IMR-90 (cell line): ENCODE data around the gene FNBP1. TPM values are rescaled to one million over a fixed set of nuclear protein-coding genes. Genes with fewer than 3 reads are reported as not detected.

Experiments
- ATAC-seq: fragments of 200-7000 bp; cut with Tn5 transposase; 2 replicates; pipeline ENCODE4 v1.9.1; 2020; ENCODE audit warnings: low read depth, mild to moderate bottlenecking, moderate library complexity
- BruUV-seq: library from RNA; stranded (reverse); fragments of 400-500 nt; replicated peaks from 2 replicates; lab custom pipeline; 2021; lab: Mats Ljungman, UMichigan
- CTCF ChIA-PET: fragments of 300-600 bp; formaldehyde crosslinking; extraction: SDS; loops from one replicate; lab custom pipeline; 2021; ENCODE audit warnings: antibody characterized with exemption; lab: Yijun Ruan, JAX
- POLR2A ChIA-PET: fragments of 300-600 bp; sonication (Branson Sonifier 250); formaldehyde crosslinking; loops from one replicate; lab custom pipeline; 2022; ENCODE audit warnings: antibody characterized with exemption; ENCODE audit not compliant: unreplicated experiment; lab: Charles Lee
- DNase-seq: peaks from one replicate; pipeline ENCODE4 v3.0.0; 2013
- H2AFZ ChIP-seq: replicated peaks from 2 replicates; pipeline ENCODE3; 2013; ENCODE audit warnings: low read length, mild to moderate bottlenecking; ENCODE audit not compliant: poor library complexity
- H2AK5ac ChIP-seq: 2 replicates; pipeline ENCODE4 v1.6.1; 2013; ENCODE audit warnings: low read depth, low read length, inconsistent platforms
- H2AK9ac ChIP-seq: replicated peaks from 2 replicates; pipeline ENCODE3; 2013; ENCODE audit warnings: mild to moderate bottlenecking, low read depth, low read length, moderate library complexity; ENCODE audit not compliant: poor library complexity
- H2BK120ac ChIP-seq: 2 replicates; pipeline ENCODE4 v1.6.1; 2013; ENCODE audit warnings: low read depth, low read length, inconsistent platforms
- H2BK15ac ChIP-seq: 3 replicates; pipeline ENCODE4 v1.6.1; 2013; ENCODE audit warnings: low read depth, low read length, inconsistent platforms
- H2BK20ac ChIP-seq: 2 replicates; pipeline ENCODE4 v1.6.1; 2013; ENCODE audit warnings: low read depth, mild to moderate bottlenecking, inconsistent platforms, low read length, moderate library complexity
- H2BK5ac ChIP-seq: 2 replicates; pipeline ENCODE4 v1.6.1; 2013; ENCODE audit warnings: mild to moderate bottlenecking, low read depth, low read length, inconsistent platforms; ENCODE audit not compliant: poor library complexity, severe bottlenecking
- H3K14ac ChIP-seq: replicated peaks from 2 replicates; pipeline ENCODE4 v1.6.1; 2013; ENCODE audit warnings: low read depth, low read length, inconsistent platforms
- H3K18ac ChIP-seq: 2 replicates; pipeline ENCODE4 v1.6.1; 2013; ENCODE audit warnings: low read depth, low read length, control low read depth
- H3K23ac ChIP-seq: 2 replicates; pipeline ENCODE4 v1.6.1; 2013; ENCODE audit warnings: low read depth, low read length, inconsistent platforms
- H3K27ac ChIP-seq: 2 replicates; pipeline ENCODE4 v1.5.1; 2013; ENCODE audit warnings: mild to moderate bottlenecking, control low read depth, low read length; ENCODE audit not compliant: insufficient read depth
- H3K27me3 ChIP-seq: 2 replicates; pipeline ENCODE4 v1.6.1; 2013; ENCODE audit warnings: low read length; ENCODE audit not compliant: control insufficient read depth, insufficient read depth
- H3K36me3 ChIP-seq: 2 replicates; pipeline ENCODE4 v1.6.1; 2013; ENCODE audit warnings: low read length, mixed read lengths; ENCODE audit not compliant: control insufficient read depth, insufficient read depth
- H3K4ac ChIP-seq: 2 replicates; pipeline ENCODE4 v1.6.1; 2013; ENCODE audit warnings: low read depth, low read length, inconsistent platforms
- H3K4me1 ChIP-seq: 2 replicates; pipeline ENCODE4 v1.6.1; 2013; ENCODE audit warnings: low read length, mixed read lengths; ENCODE audit not compliant: control insufficient read depth, insufficient read depth
- H3K4me2 ChIP-seq: 2 replicates; pipeline ENCODE4 v1.6.1; 2013; ENCODE audit warnings: low read depth, mild to moderate bottlenecking, control low read depth, low read length, moderate library complexity
- H3K4me3 ChIP-seq: 2 replicates; pipeline ENCODE4 v1.5.1; 2013; ENCODE audit warnings: low read depth, mild to moderate bottlenecking, control low read depth, low read length, moderate library complexity; ENCODE audit not compliant: insufficient read depth
- H3K56ac ChIP-seq: 2 replicates; pipeline ENCODE4 v1.6.1; 2013; ENCODE audit warnings: low read length, inconsistent platforms; ENCODE audit not compliant: insufficient read depth; ENCODE audit errors: extremely low read depth
- H3K79me1 ChIP-seq, 2 experiments: 2 replicates each; pipeline ENCODE4 v1.6.1; 2013; ENCODE audit warnings: low read length in 2 of 2, inconsistent platforms in 1 of 2, low read depth in 1 of 2
- H3K9ac ChIP-seq: 2 replicates; pipeline ENCODE4 v1.6.1; 2013; ENCODE audit warnings: low read depth, low read length, control low read depth
- H3K9me1 ChIP-seq: 2 replicates; pipeline ENCODE4 v1.6.1; 2013; ENCODE audit warnings: low read length, inconsistent platforms; ENCODE audit not compliant: insufficient read depth
- H3K9me3 ChIP-seq: 2 replicates; pipeline ENCODE4 v1.6.1; 2013; ENCODE audit warnings: low read length; ENCODE audit not compliant: control insufficient read depth, insufficient read depth
- H4K20me1 ChIP-seq: 2 replicates; pipeline ENCODE4 v1.6.1; 2013; ENCODE audit warnings: low read length, inconsistent platforms; ENCODE audit not compliant: insufficient read depth
- H4K5ac ChIP-seq: 2 replicates; pipeline ENCODE4 v1.6.1; 2013; ENCODE audit warnings: mild to moderate bottlenecking, low read depth, low read length, control low read depth
- H4K8ac ChIP-seq, 2 experiments: 2 replicates each; pipeline ENCODE4 v1.6.1; 2013; ENCODE audit warnings: low read depth in 2 of 2, low read length in 2 of 2, control low read depth in 1 of 2, inconsistent platforms in 1 of 2
- H4K91ac ChIP-seq: 2 replicates; pipeline ENCODE4 v1.6.1; 2013; ENCODE audit warnings: low read depth, low read length, inconsistent platforms; ENCODE audit not compliant: insufficient read depth
- BHLHE40 ChIP-seq: fragments of 150-350 bp; IDR thresholded peaks from 2 replicates; pipeline ENCODE4 v1.6.1; 2016; ENCODE audit warnings: mild to moderate bottlenecking, low read depth, low read length
- CEBPB ChIP-seq: IDR thresholded peaks from 2 replicates; pipeline ENCODE4 v1.6.1; 2012; ENCODE audit warnings: low read depth, low read length, improper control_type of control experiment
- CHD1 ChIP-seq: IDR thresholded peaks from 2 replicates; pipeline ENCODE4 v1.6.1; 2012; ENCODE audit warnings: low read depth, low read length, improper control_type of control experiment
- CTCF ChIP-seq: conservative IDR thresholded peaks from 2 replicates; pipeline ENCODE4 v1.5.1; 2012; ENCODE audit warnings: mild to moderate bottlenecking, low read depth, low read length, improper control_type of control experiment
- ELK1 ChIP-seq: fragments of 150-350 bp; IDR thresholded peaks from 2 replicates; pipeline ENCODE4 v1.6.1; 2016; ENCODE audit warnings: low read depth, mild to moderate bottlenecking, low read length, moderate library complexity, borderline replicate concordance
- FOS ChIP-seq: fragments of 150-350 bp; IDR thresholded peaks from 2 replicates; pipeline ENCODE4 v1.6.1; 2016; ENCODE audit warnings: low read depth, low read length
- MAFK ChIP-seq: IDR thresholded peaks from 2 replicates; pipeline ENCODE4 v1.6.1; 2012; ENCODE audit warnings: low read depth, low read length, improper control_type of control experiment
- POLR2A ChIP-seq: IDR thresholded peaks from 2 replicates; pipeline ENCODE4 v1.6.1; 2012; ENCODE audit warnings: mild to moderate bottlenecking, low read depth, low read length
- RAD21 ChIP-seq: IDR thresholded peaks from 2 replicates; pipeline ENCODE4 v1.6.1; 2012; ENCODE audit warnings: low read length, improper control_type of control experiment
- RCOR1 ChIP-seq: IDR thresholded peaks from 2 replicates; pipeline ENCODE4 v1.6.1; 2012; ENCODE audit warnings: mild to moderate bottlenecking, low read length, improper control_type of control experiment; ENCODE audit not compliant: insufficient replicate concordance
- SMC3 ChIP-seq: fragments of 150-350 bp; IDR thresholded peaks from 2 replicates; pipeline ENCODE4 v1.6.1; 2016; ENCODE audit warnings: low read depth, mild to moderate bottlenecking, antibody characterized with exemption, low read length, moderate library complexity
- WGBS, 2 experiments: methylation state at CpG; one replicate each; pipeline versions ENCODE4 v1.1.5 to v1.1.7; 2013; ENCODE audit warnings: missing lambda C conversion rate in 2 of 2; ENCODE audit not compliant: insufficient read length in 1 of 2; ENCODE audit errors: extremely low coverage in 2 of 2; 5-methylcytosine and 5-hydroxymethylcytosine counted together
- dilution Hi-C: fragments of 300-500 bp; cut with HindIII; formaldehyde crosslinking; loops from one replicate; pipeline ENCODE4 v1.14.3; 2018; ENCODE audit warnings: low sequenced_read_pairs; ENCODE audit not compliant: unreplicated experiment
- in situ Hi-C: fragments of 300-500 bp; cut with MboI; formaldehyde crosslinking; loops from 3 replicates; pipeline ENCODE4 v1.14.3; 2019; ENCODE audit warnings: low sequenced_read_pairs, inconsistent platforms, mixed read lengths
- intact Hi-C: fragments of 100-400 bp; cut with micrococcal nuclease; formaldehyde crosslinking; loops from 2 replicates; pipeline ENCODE4 v1.10.0; 2022
- polyA plus RNA-seq, 3 experiments: library from polyadenylated mRNA; depleted of rRNA; stranded (reverse); fragments of >200 nt; gene quantifications; 2 replicates each; pipeline ENCODE4 v1.2.3, GENCODE V29; 2012; ENCODE audit warnings: low replicate concordance in 1 of 3
- total RNA-seq: library from RNA; depleted of rRNA; stranded (reverse); fragments of >200 nt; gene quantifications from 2 replicates; pipeline ENCODE4 v1.2.3, GENCODE V29; 2012

Gene FNBP1
- total and polyA plus RNA-seq, 2 of the 4 experiments (the other 2 are of a cell fraction), result 10.3 to 15.4 TPM

- no peak overlapping the region for H2BK120ac ChIP-seq
- no peak for DNase-seq
- no peak overlapping the region for H4K8ac ChIP-seq
- H3K9ac ChIP-seq, result no peak overlapping the region
- TF ChIP-seq POLR2A (no peak), BHLHE40 (no peak), SMC3 (no peak), RAD21 (no peak), MAFK (no peak), CTCF (no peak), CHD1 (no peak), CEBPB (no peak), FOS (no peak), ELK1 (no peak), RCOR1 (no peak)
- H3K14ac ChIP-seq, result no peak overlapping the region
- H2AK5ac ChIP-seq, result no peak overlapping the region
- POLR2A ChIA-PET, result no interaction called here
- no peak overlapping the region for H2BK20ac ChIP-seq
- H3K4me1 ChIP-seq, result no peaks in the 10 kb centered on the region
- intact Hi-C loops, result no loop called here
- no peak overlapping the region for H4K91ac ChIP-seq
- no peaks in the 10 kb centered on the region for H3K27me3 ChIP-seq
- no peaks in the 10 kb centered on the region for H3K9me3 ChIP-seq
- dilution Hi-C loops, result no loop called here
- no peak overlapping the region for H3K18ac ChIP-seq
- no TSS peak for BruUV-seq
- H3K4ac ChIP-seq, result no peak overlapping the region
- in situ Hi-C loops, result no loop called here
- CTCF ChIA-PET, result no interaction called here
- H2AK9ac ChIP-seq, result no peak overlapping the region
- no peak overlapping the region for H3K27ac ChIP-seq
- no peak for ATAC-seq
- no peak overlapping the region for H2BK5ac ChIP-seq
- no peaks in the 10 kb centered on the region for H4K20me1 ChIP-seq
- no peak overlapping the region for H2BK15ac ChIP-seq
- no peak overlapping the region for H3K4me3 ChIP-seq
- no peak overlapping the region for H3K56ac ChIP-seq
- no peak overlapping the region for H2AFZ ChIP-seq
- no peaks in the 10 kb centered on the region for H3K79me1 ChIP-seq
- no peak overlapping the region for H3K23ac ChIP-seq
- WGBS, 2 experiments, result 95% methylated on average over 12 of the region's 24 CpGs; no CpG with 5 or more reads in 1 of the 2 experiments
- no peak overlapping the region for H4K5ac ChIP-seq
- H3K9me1 ChIP-seq, result 0 out of 2 replicates have a peak, but pooled peaks cover 6% of the 10 kb centered on the region
- no peak overlapping the region for H3K4me2 ChIP-seq
- peaks cover 34% of the 10 kb centered on the region for H3K36me3 ChIP-seq
Observed at GRCh38 chr9:129869585-129870501, 173.1 kb downstream of the FNBP1 start.
